ENCODE data around the gene ETS2.

ETS2 gene

DNA sequence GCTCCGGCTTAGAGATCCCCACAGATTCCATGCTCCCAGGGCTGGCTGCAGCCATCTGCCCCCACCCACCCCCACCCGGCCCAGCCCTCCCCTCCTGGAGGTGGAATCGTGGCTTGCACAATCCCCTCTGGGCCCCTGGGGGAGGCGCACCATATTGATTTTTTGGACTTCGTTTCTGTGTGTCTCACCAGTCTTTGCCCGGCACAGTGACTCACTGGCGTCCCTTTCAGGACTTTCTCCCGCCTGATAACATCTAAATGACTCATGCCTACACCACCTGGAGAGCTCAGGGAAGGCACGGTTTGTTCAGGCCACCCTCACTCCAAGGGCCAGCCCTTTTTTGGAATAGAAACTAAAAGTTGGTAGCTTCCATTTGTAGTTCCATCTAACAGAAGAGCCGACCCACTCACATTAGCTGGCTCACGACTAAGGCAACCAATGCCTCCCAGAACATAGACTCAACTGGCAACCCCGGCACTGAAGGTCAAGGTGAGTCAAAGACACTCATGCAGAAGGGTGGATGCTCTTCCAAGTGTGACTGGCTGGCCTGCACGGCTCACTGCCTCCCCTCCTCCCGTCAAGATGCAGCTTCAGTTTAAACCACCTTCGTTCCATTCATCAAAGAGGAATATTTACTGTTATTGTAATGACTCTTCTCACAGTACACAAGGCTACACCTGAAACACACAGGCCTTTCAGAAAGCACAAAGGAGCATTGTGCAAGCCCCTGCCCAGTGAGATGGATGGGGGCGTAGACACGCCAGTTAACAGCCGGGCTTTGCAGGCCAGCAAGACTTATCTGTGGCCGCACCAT, 18.1 kb upstream of the ETS2 start:
- CTCF ChIA-PET = interaction anchor here (0.6 to 0.7 kb wide), 2 partner anchors 26 to 299 kb away, joined by 3 read pairs; no protein-coding TSS in a partner anchor

DNA sequence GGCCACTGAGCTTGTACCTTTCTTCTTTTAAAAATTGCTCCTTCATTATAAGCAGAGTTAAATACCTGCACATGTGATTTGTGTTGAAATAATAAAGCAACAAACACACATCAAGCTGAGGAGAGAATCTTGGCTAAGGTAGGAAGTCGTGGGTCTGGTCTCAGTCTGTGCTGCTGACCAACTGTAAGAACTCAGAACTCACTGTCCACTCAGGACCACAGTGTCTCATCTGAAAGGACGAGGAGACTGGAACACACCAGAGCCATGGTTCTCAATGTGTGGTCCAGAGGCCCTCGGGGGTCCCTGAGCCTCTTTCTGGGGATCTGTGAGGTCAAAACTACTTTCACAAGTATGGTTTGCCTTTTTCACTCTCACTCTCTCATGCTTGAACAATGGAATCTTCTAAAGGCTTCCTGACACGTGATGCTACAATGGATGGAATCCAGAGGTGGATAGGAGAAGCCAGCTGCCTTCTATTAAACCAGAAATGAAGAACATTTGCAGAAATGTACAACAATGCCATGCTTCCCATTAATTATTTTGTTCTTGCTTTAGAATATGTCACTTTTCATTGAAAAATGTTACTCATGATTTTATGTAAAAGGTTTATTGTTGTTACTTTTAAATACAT, 17.3 kb upstream of the ETS2 start:
- ChIA-PET CTCF (interaction anchor here (0.6 kb wide), 1 partner anchor 27 kb away, joined by 3 read pairs; no protein-coding TSS in a partner anchor), POLR2A (ENCODE audit: low non-redundant PET) (no interaction called here)
- peak overlapping the region; percentile 97 for H3K27ac ChIP-seq
- TF ChIP-seq, protein P1, sequence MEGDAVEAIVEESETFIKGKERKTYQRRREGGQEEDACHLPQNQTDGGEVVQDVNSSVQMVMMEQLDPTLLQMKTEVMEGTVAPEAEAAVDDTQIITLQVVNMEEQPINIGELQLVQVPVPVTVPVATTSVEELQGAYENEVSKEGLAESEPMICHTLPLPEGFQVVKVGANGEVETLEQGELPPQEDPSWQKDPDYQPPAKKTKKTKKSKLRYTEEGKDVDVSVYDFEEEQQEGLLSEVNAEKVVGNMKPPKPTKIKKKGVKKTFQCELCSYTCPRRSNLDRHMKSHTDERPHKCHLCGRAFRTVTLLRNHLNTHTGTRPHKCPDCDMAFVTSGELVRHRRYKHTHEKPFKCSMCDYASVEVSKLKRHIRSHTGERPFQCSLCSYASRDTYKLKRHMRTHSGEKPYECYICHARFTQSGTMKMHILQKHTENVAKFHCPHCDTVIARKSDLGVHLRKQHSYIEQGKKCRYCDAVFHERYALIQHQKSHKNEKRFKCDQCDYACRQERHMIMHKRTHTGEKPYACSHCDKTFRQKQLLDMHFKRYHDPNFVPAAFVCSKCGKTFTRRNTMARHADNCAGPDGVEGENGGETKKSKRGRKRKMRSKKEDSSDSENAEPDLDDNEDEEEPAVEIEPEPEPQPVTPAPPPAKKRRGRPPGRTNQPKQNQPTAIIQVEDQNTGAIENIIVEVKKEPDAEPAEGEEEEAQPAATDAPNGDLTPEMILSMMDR (conservative IDR thresholded peaks at IDR 0.05; ENCODE audit: low read depth) = no peak
- no peak for DNase-seq (ENCODE audit: low spot score)

More for the DNA sequence above, 18.1 kb upstream of the ETS2 start:
- H3K27ac ChIP-seq = peak overlapping the region; percentile 97
- peak; percentile 94 for DNase-seq (ENCODE audit: low spot score)
- TF ChIP-seq, protein P1 (conservative IDR thresholded peaks at IDR 0.05; ENCODE audit: low read depth) = no peak
- POLR2A ChIA-PET (ENCODE audit: low non-redundant PET) = interaction anchor here (0.5 to 1.1 kb wide), 2 partner anchors 21 to 562 kb away, joined by 3 to 4 read pairs; no protein-coding TSS in a partner anchor

DNA sequence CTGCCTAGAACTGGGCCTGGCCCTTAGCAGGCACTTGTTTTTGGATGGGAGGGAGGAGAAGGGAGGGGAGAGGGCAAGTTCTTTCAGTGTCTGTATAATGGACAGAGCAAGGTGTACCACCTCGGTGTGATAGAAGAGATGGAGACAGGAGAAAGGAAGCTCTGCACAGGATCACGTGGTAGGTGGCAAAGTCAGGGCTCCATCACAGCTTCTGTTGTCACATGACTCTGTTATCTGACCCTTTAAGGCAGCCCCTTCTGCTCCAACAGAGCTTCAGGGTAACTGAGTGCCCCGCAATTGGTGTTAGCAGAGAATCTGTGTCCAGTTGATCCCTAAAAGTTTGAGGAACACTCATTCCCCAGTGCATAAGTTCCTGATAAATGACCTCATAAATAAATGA, 16.5 kb upstream of the ETS2 start:
- H3K27ac ChIP-seq = no peak overlapping the region
- ChIA-PET CTCF (no interaction called here), POLR2A (ENCODE audit: low non-redundant PET) (no interaction called here)
- DNase-seq (ENCODE audit: low spot score) = no peak
- TF ChIP-seq, protein P1 (conservative IDR thresholded peaks at IDR 0.05; ENCODE audit: low read depth) = no peak

DNA sequence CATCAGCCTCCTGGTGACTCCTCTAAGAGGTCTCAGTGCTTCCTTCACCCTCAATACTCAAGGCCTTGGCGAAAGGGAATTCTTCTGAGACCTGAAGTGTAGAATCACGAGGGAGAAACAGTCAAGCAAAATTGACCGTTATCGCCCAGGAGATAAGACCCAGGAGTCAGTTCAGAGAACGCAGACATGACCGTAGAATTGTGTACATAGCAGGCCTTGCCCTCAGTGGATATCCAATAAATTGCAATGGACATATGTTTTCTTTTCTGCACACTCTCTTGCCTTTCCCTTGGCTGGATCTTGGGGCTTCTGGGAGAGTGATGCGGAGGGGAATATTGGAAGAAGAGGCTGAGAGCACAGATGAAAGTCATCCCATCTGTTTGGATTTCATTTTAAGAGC, 15.7 kb upstream of the ETS2 start:
- TF ChIP-seq, protein P1 (conservative IDR thresholded peaks at IDR 0.05; ENCODE audit: low read depth) = no peak
- CTCF ChIA-PET = no interaction called here
- no peak for DNase-seq (ENCODE audit: low spot score)
- no peak overlapping the region for H3K27ac ChIP-seq
- POLR2A ChIA-PET (ENCODE audit: low non-redundant PET) = no interaction called here

DNA sequence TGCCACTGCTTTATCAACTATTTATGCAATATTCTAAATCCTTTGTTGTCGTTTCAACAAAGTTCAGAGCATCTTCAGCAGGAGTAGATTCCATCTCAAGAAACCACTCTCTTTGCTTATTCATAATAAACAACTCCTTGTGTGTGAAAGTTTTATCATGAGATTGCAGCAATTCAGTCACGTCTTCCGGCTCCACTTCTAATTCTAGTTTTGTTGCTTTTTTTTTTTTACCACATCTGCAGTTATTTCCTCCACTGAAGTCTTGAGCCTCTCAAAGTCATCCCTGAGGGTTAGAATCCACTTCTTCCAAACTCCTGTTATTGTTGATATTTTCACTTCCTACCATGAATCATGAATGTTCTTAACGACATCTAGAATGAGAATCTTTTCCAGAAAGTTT, 14.8 kb upstream of the ETS2 start:
- no peak for DNase-seq (ENCODE audit: low spot score)
- H3K27ac ChIP-seq = no peak overlapping the region
- POLR2A ChIA-PET (ENCODE audit: low non-redundant PET) = no interaction called here
- TF ChIP-seq, protein P1 (conservative IDR thresholded peaks at IDR 0.05; ENCODE audit: low read depth) = no peak
- CTCF ChIA-PET = no interaction called here

DNA sequence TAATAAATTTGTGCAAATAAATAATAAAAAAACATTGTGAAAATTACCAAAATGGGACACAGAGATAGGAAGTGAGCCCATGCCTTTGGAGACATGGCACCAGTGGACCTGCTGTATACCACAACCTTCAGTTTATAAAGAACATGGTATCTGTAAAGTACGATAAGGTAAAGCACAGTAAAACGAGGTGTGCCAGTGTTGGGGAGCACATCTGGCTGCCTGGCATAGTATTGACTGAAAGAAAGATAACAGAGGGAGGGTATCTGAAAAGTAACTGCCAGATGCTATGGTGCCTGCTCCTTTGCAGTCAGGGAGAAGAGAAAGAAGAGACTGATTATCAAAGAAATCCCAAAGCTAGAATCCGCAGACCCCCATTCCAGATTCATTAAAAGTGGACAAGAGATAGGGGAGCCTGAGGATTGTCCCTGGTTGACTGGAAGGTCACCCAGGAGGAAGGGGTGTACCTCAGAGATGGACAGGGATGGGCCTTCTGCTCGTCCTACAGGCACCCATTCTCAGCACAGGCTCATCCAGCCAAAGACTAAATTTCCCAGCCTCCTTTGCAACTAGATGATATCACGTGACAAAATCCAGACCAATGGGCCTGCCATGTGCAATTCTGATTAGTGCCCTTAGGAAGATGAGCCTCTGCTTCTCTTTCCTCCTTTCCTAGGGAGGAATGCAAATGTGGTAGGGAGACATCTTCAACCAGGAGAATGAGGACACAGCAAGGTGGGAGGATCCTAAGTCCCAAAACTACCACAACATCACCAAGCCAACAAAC, 12.9 kb upstream of the ETS2 start:
- TF ChIP-seq, protein P1 (conservative IDR thresholded peaks at IDR 0.05; ENCODE audit: low read depth) = no peak
- no peak for DNase-seq (ENCODE audit: low spot score)
- no peak overlapping the region for H3K27ac ChIP-seq
- POLR2A ChIA-PET (ENCODE audit: low non-redundant PET) = no interaction called here
- CTCF ChIA-PET = interaction anchor here (0.6 kb wide), 1 partner anchor 331 kb away, joined by 3 read pairs; no protein-coding TSS in a partner anchor
